Stimulated activated CD8-positive, alpha-beta memory T cell treated with anti-CD3 and anti-CD28 coated beads, Interleukin-4, amount 100 ng/mL, for 1 hour (primary cell): ENCODE results near the gene AP4B1.

Experiments
- DNase-seq, 2 donors: peaks; one replicate each; pipeline ENCODE4 v3.0.0-alpha.2; 2020; ENCODE audit warnings: low read depth in 2 of 2, low spot score in 1 of 2

Gene AP4B1

DNA sequence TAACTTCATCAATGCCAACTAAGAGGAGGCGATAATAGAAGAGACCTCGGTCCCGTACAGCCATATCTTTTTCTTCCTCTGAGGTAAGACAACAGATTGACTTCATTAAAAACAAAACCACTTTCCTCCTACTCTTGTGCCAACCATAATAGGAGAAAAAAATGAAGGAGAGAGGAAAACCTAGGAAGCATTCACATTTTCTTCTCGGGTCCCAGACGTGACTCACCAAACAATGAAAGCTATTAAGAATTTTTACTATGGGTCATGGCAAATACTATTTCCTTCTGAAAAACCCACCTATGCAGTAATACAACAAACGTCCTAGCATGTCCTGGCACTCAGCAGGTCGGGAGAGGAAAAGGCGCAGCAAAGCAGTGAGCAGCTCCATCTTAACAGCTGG, 8.6 kb downstream of the AP4B1 start:
- DNase-seq = no peak

DNA sequence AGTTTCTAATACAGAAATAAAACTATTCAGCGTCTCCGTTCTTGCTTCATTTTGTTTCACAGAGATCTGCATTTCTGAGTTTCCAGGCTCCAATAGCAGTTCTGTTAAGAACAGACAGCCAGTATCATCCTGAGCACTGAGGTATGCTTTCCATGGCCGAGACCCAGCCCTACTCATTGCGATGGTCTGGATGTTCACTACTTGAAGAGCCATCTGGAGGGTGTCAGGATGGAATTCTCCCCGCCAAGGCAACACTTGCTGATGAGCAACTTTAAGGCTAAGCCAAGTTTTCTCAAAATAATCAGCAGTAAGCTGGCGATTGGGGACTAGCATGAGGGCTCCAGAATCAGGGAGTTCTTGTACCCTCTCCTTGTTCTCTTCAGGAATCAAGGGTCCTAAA, 9.5 kb downstream of the AP4B1 start:
- DNase-seq = no peak

- no peak for DNase-seq
These were observed 11.3 kb downstream of the AP4B1 start for GRCh38 chr1:113893267-113893666.

DNA sequence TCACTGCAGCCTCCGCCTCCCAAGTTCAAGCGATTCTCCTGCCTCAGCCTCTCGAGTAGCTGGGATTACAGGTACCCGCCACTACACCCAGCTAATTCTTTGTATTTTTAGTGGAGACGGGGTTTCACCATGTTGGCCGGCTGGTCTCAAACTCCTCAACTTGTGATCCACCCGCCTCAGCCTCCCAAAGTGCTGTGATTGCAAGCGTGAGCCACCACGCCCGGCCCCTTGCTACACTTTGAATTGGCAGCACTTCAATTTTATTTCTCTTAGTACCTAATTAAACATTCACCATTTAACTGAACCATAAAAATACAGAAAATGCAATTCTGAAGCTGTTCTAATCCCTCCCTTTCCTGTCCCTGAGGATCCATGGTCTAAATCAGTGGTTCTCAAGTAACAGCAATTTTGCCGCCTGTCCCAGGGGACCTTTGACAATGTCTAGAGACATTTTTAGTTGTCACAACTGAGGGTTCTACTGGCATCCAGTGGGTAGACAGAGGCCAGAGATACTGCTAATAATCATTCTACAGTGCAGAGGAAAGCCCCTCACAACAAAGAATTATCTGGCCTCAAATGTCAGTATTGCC, 12.9 kb downstream of the AP4B1 start:
- no peak for DNase-seq

DNA sequence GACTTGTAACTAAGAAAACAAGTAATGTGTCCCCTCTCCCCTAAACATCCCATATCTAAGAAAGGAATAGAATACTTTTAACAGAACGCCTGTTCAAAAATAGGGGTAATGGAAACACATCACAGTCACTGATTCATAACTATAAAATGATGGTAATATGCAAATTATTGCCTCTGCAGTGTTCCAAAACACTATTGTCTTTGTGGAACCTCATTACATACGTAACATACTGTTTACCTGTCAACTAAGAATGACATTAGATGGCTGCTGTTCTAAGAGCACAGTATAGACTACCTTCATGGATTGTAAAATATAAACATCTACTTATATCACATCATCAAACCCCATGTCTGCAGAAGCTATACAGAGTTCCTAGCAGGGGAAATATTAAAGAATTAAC, 13.8 kb downstream of the AP4B1 start:
- no peak for DNase-seq

GRCh38 chr1:113887402-113888175, 17.0 kb downstream of the AP4B1 start, which contains the start of gene BCL2L15:
TSS of gene BCL2L15 (minus strand) at chr1:113887581. CDS start at chr1:113887375, 206 bp downstream.
- DNase-seq = no peak

- DNase-seq = no peak
These were observed 17.9 kb downstream of the AP4B1 start for GRCh38 chr1:113886417-113887401.

DNA sequence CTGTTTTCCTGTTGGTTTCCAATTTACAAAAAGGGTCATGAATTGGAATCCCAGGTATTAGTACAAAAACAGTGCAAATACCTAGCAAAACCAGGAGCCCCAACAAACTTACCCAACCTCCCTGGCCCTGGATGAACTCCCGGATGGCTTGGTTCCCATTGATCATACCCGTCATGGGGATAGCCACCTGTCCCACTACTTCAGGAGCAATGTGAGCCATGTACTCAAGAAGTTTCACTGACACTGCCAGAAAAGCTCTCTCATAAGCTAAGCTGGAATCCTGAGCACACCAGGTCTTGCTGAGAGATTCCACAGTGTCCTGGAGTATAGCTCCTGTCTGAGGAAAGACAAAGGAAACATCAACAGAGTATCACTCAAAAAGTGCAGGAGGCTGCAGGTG, 22.9 kb downstream of the AP4B1 start:
- DNase-seq = no peak

DNA sequence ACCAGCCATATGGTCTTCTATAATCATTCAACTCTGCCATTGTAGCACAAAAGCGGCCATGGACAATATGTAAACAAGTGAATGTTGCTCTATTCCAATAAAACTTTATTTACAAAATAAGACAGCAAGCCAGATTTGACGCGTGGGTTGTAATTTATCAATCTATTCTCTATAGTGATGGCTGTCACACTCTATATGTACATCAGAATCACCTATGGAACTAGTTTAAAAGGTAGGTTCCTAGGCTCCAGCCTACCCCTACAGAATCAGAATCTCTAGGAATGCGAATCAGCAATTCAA, 24.9 kb downstream of the AP4B1 start:
- no peak for DNase-seq

- DNase-seq = no peak
These were observed 28.4 kb downstream of the AP4B1 start for GRCh38 chr1:113876176-113876575.

DNA sequence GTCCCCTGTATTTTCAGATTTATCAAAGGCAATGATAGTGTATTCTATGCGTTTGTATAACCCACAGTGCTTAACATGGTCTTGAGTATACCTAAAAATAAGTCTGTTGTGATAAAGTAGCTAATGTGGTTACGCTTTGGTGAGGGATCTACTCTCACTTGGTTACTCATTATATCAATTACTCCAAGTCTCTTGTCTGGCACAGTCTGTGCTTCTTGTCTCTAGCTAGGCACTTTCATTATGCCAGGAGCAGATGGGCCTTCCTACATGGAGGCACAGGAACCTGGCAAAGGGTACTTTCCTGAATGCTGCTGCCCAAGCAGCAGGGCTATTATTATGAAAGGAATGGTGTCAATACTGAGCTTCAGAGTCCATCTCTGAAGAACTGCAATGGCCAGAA, 28.9 kb downstream of the AP4B1 start:
- DNase-seq = no peak

- no peak for DNase-seq
These were observed 30.4 kb downstream of the AP4B1 start for GRCh38 chr1:113874012-113874879.

GRCh38 chr1:113872219-113872935, 32.2 kb downstream of the AP4B1 start:
- DNase-seq = no peak

DNA sequence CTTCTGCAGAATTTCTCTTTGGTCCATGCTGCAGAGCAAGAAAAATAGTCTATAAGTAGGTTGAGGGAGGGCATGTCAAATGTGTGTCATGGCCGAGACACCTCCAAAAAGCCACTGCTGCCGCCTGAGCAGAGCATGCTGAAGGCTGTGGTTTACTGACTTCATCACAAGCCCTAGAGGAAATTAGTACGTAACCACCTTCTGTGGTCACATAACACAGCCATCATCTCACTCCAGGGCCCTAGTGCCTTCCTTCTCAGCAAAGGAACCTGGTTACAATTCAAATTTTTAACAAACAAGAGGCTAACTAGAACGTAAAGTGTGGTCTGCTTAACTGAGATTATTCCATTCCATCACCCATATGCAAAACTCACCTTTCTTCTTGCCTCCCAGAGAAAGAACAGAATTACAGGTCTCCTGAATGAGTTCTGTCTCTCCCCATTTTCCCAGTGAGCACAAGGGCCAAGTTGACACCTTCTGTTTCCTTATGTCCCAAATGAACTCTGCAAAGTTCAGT, 32.9 kb downstream of the AP4B1 start, which contains the start of gene PTPN22:
Gene PTPN22 (minus strand): TSS at position 116 of the 517 bp plus-strand sequence.
- peak; percentile 47 to 69 for DNase-seq

- no peak for DNase-seq
These were observed 33.8 kb downstream of the AP4B1 start for GRCh38 chr1:113870778-113871177.

DNA sequence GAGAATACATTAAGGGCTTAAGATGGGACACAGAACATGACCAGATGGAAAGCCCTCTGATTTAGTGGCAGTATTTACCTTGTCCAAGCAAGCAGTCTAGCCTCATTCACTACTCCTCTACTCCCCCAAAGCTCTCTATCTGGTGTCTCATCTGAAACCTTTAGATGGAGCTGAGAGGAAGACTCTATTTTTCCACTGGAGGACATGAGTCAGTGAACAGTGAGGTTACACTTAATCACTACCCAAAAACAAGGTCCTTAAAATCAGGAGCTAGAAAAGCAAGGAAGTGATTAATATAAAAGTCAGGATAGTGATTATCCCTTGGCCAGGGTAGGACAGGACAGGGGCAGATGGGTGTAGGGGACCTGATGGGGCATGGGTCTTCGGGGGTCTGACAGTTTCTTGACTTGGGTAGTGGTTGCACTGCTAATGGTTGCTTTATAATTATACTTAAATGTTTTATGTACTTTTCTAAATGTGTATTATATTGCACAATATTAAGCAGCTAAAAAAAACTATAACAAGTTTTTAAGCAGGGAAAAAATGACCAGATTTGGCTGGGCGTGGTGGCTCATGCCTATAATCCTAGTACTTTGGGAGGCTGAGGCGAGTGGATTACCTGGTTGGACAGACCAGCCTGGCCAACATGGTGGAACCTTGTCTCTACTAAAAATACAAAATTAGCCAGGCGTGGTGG, 36.1 kb downstream of the AP4B1 start:
- DNase-seq = no peak

- DNase-seq = no peak
These were observed 43.0 kb downstream of the AP4B1 start for GRCh38 chr1:113861641-113862040.

GRCh38 chr1:113860891-113861290, 43.7 kb downstream of the AP4B1 start:
- no peak for DNase-seq

GRCh38 chr1:113859478-113860175, 45.0 kb downstream of the AP4B1 start:
- DNase-seq = no peak
